GM21786 (cell line): Measurements from ENCODE around the gene C1QTNF6.
"Not testable (repeated sequence)": the region's sequence is repeated elsewhere in the genome, so short reads cannot be mapped to it uniquely, and the experiment has no call there.

Source experiments
- ATAC-seq: cut with Tn5 transposase; IDR thresholded peaks from one replicate; pipeline ENCODE4 v1.9.1; 2021; ENCODE audit not compliant: unreplicated experiment

C1QTNF6 gene

GRCh38 chr22:37187891-37188761 lies at the start of gene C1QTNF6:
Gene C1QTNF6 (minus strand): TSS chr22:37188247. CDS start chr22:37188213, 34 bp downstream.
- no peak for ATAC-seq

GRCh38 chr22:37235897-37236607 lies 48.0 kb upstream of the C1QTNF6 start:
- ATAC-seq, result no peak

GRCh38 chr22:37234736-37235711 lies 47.0 kb upstream of the C1QTNF6 start:
- ATAC-seq, result no peak

GRCh38 chr22:37233751-37234631 lies 45.9 kb upstream of the C1QTNF6 start:
- no peak for ATAC-seq

GRCh38 chr22:37233371-37233750 lies 45.3 kb upstream of the C1QTNF6 start:
- not testable (repeated sequence) for ATAC-seq

GRCh38 chr22:37232140-37232998 lies 44.3 kb upstream of the C1QTNF6 start:
- no peak for ATAC-seq

- no peak for ATAC-seq
These were observed 43.5 kb upstream of the C1QTNF6 start for GRCh38 chr22:37231406-37232139.

GRCh38 chr22:37230673-37231405 lies 42.8 kb upstream of the C1QTNF6 start:
- peak; percentile 51 for ATAC-seq

- ATAC-seq, result peak; percentile 63
These were observed 42.0 kb upstream of the C1QTNF6 start for GRCh38 chr22:37229805-37230672.

- no peak for ATAC-seq
These were observed 41.2 kb upstream of the C1QTNF6 start for GRCh38 chr22:37229012-37229804.

GRCh38 chr22:37228106-37229011 lies 40.3 kb upstream of the C1QTNF6 start:
- no peak for ATAC-seq

GRCh38 chr22:37226514-37226913 lies 38.5 kb upstream of the C1QTNF6 start:
- ATAC-seq, result no peak

GRCh38 chr22:37226087-37226486 lies 38.0 kb upstream of the C1QTNF6 start:
- ATAC-seq, result no peak

GRCh38 chr22:37225481-37225880 lies 37.4 kb upstream of the C1QTNF6 start:
- ATAC-seq, result no peak
